Kidney glomerular epithelial cell (primary cell): Measurements from ENCODE around the gene MYRFL.

Experiments
- DNase-seq: peaks from one replicate; lab custom pipeline; 2025; lab: John Stamatoyannopoulos, UW

MYRFL gene

DNA sequence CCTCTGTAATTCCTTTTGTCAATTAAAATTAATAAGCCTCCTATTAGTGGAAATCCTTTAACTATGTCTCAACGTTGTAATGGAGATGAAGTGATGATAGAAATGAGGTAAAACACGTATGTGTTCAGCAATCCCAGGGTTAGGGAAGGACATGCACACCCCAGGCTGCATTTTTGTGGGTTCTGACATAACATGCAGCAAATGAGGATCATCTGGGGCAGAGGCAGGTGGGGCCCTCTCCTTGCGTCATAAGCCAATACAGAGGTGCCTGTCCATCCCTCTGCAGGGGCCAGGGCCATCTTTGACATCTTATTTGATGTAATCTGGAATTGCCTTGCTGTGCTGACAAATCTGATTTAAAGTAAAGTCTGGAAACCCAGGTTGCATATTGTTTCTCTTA, 73.2 kb downstream of the MYRFL start:
- no peak for DNase-seq

DNA sequence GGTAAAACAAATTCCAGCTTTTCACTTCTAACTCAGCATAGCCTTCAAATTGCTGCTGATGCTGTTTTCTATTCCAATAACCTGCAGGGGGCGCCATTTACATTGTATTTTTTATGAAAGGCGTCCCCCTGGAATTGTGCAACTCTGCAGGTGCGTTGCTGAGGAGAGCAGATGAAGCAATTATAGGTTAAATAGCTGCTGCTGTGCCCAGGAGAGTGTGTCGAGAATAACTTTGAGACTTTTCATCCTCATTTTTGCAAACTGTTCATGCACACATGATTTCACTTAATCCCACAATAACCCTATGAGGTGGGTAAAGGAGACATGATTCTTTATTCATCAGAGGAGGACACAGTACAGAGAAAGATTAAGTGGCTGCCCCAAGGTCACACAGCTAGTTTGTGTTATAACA, 75.7 kb downstream of the MYRFL start:
- peak; percentile 65 for DNase-seq

DNA sequence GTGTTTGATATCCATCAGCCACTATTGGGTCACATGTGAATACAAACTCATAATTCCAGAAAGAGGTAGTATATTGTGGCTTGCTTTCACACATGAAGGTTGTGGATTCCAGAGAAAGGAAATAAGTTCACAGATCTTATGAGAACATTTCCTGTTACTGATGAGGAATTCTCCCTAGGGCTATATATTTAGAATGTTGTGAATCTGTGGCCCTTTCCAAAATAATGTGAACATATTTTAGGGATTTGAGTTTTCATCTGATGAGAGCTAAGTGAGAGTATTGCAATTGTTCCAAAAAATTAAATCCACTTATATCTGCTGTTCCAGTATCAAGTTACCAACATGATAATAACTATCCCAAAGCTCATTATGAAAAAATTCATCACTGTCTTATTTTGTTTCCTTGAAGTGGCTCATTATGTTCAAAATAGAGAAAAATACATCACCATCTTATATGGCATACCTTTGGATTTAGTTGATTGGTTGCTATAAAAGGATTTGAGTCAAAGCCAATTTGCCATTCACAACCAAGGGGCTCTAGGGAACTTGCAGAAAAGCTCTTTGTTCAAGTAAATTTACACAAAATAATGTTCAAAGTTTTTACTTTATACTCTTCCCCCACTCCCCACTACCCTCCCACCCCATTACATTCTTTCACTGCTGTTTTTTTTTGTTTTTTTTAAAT, 76.3 kb downstream of the MYRFL start:
- DNase-seq: no peak

DNA sequence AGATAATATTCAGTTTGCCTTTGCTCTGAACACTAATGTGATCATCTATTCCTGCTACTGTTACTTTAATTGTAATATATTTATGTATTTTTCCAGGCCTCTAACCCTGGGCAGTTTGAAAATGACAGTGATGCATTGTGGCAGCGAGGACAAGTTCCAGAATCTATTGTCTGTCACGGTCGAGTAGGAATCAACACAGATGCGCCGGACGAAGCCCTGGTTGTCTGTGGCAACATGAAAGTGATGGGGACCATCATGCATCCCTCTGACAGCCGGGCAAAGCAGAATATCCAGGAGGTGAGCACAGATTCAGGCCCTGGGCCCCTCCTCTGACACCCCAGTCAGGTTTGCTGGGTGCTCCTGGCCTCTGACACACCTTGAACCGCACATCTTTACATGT, 78.5 kb downstream of the MYRFL start:
- no peak for DNase-seq

DNA sequence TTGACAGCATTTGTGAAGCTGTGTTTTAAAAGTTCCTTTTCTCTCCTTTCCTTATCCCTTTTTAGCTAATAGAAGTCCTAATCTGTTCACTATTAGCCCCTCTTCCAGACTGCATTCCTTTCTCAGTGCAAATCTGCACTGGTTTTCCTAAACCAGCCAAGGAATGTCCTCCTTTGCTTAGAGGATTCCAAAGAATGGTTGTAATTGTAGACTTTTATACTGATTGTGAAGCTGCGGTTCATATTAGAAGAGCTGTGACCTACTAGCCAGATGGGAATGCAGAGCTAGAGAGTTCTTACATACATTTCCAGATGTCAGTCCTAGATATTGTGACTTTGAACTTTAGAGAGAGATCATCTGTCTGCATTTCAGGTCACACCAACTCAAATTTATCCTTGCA, 79.8 kb downstream of the MYRFL start:
- no peak for DNase-seq

DNA sequence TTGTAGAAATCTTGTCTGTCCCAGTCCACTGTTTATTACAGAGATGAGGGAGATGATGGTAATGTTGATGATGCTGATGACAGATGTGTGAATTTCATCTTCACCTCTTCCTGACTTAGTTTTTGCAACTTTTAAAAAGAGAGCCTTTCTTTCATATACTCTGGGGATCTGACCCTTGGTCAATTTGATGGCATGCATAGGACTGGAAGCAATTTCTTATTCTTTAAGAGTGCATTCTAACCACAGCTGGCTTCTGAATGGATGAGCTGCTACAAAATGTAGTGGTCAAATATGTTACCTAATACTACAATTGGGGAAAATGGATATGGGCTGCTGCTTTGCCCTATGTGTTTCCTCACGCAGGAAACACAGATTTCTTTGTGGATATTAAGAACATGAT, 80.8 kb downstream of the MYRFL start:
- DNase-seq: no peak

DNA sequence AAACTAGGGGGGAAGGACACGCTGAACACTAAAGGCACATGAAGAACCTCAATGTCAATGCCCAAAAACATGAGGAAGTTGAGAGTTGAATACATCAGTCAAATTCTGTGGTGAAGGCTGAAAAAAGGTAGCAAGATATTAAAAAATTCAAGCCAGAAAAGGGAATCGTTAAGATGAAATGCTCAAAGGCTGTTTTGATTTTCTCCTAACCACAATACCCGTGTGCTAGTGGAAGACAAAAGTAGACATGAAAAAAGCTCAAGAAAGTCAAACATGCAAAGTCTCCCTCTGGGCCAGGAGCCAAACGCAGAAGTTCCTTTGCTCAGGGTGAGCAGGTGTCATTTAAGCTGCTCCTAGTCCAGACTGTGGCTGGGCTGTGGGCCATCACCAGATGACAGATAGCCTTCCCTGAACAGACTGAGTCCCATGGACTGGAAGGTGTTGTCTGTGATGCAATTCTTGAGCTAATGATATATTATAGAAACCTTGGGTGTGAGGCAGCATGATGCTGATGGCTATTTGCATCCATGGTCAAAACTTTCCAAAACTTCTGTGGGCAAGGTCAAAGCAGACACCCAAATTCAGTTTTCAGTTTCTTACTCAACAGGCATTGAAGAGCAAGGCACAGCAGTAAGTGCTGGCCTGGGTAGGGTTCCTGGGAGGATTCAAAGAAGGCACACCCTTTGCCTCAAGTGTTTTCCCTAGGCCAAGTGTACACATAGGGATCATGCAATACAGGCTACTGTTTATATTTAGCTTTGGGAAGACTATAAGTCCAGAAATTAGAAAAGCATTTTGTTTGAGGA, 81.6 kb downstream of the MYRFL start:
- no peak for DNase-seq

DNA sequence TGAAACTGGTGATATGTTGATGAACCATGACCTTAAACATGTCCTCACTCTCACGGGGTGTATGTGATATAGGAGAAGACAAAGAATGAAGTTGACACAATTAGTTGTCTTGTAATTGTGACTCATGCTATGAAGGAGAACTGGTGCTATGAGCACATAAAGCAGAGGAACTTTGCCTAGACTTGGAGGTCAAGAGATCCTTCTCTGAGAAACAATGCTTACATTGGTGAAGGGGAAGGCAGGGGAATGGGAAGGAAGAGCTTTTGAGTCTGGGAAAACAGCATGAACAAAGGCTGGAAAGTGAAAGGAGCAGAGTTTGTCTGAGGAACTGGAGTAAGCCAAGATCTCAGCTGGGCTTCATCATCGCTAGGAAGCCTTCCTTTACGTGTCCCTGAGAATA, 83.2 kb downstream of the MYRFL start:
- DNase-seq: no peak

DNA sequence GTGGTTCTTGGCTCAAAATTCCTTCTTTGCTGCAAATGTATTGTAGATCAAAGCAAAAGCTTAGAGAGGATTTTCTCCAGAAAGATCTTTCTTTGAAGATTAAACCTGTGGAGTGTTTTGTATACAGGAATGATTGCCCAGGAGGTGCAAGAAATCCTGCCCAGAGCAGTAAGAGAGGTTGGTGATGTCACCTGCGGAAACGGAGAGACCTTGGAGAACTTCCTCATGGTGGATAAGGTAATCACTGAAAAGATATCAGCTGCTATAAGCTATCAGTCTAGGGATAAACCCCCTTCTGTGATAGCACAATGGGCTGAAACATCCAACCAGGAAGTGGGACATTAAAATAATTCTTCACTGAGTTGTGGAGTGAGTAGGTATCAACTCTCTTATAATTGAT, 85.7 kb downstream of the MYRFL start:
- no peak for DNase-seq

DNA sequence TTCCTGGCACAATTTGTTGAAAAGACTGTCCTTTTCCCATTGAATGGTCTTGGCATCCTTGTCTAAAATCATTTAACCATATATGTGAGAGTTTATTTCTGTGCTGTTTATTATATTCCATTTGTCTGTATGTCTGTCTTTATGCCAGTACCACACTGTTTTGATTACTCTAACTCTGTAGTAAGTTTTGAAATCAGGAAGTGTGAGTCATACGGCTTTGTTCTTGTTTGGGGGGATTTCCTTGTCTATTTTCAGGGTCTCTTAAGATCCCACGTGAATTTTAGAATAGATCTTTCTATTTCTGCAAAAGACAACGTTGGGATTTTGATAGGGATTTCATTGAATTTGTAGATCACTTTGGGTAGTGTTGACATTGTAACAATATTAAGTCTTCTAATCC, 88.5 kb downstream of the MYRFL start:
- no peak for DNase-seq

DNA sequence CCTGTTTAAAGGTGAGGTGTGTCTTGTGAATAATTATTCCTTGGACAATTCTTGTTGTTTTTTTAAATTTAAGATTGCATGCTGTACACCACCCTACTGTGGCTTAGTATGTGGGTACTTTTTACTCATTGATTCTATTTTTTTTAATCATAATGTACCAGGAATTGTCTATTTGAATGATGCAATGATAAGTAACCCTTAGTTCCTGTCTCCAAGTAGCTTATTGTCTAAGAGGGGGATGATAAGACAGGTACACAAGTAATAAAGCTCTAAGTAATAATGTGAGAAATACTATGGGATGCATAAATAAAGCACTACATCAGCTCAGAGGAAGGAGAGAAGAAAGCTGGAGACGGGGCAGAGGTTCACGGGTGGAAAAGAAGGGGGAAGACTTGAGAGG, 90.9 kb downstream of the MYRFL start:
- no peak for DNase-seq

DNA sequence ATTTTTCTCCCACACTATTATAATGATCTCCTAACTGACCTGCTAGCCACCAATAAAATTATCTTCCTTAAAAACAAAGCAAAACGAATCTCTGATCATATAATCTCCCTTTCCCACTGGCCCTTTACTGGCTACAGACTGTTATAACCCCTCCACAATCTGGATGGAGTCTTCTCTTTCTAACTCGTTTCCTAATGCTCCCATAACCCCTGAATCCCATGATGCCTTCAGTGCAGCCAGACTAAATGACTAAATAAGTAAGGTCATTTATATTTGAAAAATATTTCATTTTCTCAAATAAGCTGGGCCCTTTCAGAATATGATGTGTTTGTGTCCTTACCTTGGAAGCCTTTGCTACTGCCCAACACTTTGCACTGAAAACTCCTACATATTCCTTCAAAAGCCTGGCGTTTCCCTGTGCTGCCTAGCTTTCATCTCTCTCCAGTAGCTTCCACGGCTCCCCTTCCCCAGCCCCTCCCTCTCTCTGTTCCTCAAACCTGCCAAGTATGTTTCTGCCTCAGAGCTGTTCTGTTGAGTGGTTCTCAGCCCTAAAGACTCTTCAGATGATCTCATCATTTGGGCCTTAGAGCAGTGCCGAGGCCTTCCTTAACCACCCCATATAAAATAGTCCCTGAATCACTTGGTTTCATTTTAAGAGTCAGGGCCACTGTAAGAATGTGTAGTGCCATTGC, 91.7 kb downstream of the MYRFL start:
- no peak for DNase-seq

DNA sequence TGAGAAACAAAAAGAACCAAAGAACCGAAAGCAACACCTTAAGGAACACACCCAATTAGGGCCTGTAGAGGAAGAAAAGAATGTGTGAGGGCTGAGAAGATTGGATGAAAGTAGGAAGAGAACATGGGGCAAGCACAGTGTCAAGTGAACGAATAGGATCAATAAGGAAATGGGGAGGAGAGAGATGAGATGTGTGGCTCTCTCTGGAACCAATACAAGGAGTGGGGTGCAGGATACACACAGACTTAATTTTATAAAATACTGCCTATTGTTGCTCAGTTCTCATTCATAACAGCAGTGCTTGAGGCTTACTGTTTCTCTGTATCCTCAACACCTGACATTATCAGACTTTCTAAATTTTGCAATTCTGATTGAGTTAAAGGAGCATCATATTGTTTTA, 93.3 kb downstream of the MYRFL start:
- DNase-seq: no peak

DNA sequence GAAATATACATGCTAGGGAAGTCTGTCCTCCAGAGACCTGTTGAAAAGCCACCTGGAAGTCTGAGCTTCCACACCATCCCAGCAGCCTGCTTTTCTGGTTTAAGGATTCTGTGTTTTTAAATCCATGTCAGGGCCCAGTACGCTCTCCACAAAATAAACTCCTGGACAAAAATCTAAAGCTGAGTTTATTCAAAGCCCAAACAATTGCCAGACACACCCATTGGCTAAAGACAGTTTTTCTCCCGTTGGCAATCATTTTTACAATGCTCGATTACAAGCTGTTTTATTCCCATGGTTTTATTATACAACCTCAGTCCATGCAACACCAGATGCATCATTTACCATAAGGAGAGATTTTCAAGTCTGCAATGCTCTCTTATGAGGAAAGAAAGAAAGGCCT, 94.5 kb downstream of the MYRFL start:
- no peak for DNase-seq

DNA sequence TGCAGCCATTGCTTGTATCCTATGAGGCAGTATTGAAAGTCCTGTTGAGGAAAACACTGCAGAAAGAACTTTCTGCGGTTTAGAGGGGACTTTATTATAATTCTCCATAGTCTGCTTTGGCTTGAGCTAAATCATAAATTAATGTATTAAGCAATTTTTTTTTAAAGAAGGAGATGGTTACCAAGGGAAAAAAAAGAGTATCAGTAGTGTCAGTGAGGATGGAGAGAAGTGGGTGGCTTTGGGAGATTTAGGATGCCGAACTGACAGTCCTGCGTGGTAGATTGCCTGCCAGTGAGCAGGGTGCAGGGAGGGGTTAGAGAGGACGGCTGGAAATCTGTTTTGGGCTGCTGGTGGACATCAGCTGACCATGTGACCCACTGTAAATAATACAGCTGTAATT, 96.8 kb downstream of the MYRFL start:
- DNase-seq: no peak

DNA sequence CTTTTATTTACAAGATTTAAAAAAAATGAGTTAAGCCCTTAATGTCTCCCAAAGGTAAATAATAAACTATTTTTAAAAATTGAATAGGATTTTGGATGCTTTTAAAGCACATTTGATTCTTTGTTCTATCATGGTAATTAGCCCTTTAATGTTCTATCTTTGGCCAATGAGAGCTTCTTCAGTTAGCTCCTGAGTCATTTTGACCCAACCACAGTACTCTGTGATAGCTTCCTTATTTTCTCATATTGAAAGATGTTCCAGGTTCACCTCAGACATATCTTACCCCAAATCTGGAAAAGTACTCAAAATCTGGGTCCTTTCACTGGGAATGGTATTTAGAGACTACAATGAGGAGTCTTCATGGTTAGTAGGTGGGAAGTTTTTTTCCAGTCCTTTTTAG, 98.0 kb downstream of the MYRFL start:
- DNase-seq: no peak

DNA sequence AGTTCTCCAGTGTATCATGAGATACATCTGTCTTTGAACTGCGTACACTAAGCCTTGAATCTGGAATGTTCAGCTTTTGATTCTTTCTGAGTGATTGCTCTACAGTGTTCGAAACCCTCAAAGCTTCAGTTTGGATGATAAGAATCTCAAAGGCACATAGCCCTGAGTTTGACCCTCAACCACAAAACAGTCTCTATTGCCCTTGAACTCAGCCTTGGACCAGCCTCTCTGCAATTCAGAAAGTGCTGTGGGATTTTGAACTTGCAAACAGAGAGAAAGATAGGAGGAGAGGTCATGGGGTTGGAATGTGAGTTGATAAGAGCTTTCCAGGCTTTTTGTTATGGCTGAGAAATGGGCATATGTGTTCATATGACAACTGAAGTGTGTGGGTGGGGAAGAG, 100.3 kb downstream of the MYRFL start:
- DNase-seq: no peak

DNA sequence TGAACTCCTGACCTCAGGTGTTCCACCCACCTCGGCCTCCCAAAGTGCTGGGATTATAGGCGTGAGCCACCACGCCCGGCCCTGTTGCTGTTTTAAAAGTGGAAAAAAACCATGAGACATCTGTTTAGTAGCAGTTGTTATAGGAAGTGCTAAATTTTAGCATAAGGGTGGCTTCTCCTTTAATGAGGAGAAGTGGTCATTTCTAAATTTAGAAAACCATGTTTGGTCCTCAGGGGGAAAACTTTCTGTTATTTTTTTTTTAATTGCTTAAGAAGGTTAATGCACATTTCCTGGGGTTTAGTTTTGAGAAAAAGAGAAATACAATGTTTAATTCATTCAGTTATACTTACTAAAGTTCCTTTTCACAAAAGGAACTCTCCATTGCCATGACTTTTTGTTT, 102.1 kb downstream of the MYRFL start:
- DNase-seq: no peak

DNA sequence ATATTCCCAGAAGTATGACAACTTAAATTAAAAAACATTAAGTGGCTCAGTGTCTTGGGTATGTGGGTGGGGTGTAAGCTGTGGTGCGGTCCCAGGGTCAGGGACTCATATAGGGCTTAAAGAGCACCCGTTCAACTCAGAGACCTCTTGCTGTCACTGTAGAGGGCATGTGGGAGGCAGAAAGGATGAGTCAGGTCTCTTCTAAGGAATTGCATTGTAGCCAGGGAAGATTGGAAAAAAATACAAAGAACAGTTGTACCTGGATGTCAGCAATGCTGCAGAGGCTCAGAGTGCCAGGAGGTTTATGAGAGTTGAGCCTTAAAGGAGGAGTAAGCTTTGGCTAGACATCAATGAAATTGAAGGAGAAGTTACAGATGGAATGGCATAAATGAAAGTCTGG, 104.1 kb downstream of the MYRFL start:
- no peak for DNase-seq

DNA sequence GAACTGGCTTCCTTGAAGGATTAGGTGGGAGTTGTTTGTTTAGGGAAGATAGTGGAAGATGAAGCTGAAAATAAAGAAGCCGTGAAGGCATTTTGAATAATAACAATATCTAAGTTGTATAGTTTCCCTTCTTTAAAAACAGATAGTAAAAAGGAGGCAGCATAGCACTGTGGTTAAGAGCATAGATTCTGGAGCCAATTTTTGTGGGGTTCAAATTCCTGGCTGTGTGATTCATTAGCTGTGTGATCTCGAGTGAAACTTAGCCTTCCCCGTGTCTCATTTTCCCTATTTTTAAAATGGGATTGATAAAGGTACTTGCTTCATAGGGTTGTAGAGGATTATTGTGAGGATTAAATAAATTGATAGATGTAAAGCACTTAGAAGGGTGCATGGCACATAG, 104.5 kb downstream of the MYRFL start:
- DNase-seq: no peak

DNA sequence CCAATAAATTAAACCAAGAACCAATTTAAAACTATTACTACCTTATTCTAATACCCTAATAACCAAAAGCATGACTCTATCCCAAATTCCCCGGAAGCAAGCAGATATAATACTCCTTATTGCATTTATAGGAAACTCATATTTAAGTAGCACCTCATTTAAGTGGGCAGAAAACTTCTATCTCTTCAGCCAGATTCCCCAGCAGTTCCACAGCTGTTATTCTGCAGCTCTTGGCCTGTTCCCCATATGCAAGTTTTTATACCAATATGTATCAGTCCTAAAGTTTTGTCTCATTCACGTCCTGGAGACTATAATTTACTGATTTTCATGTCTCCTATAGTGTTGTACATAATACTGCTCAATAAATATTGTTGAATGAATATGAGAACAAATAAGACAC, 106.5 kb downstream of the MYRFL start:
- DNase-seq: no peak

DNA sequence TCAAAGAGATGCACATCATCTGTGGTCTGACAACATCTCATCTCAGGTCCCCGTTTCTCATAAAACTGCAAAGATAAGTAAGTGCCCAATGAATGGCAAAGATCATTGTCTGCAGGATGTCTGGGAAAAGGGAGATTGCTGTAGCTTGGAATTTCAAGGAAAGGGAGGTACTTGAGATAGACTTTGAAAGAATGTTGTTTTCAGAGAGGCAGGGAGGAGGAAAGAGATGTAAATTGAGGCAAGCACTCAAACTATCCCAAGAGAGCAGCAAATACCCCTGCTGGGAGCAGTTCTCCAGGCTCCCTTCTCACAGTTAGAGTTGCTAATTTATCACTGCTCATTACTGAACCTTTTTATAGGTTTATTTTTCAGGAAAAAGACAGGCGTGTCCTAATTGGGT, 107.1 kb downstream of the MYRFL start:
- DNase-seq: no peak
